K562 (cell line): Measurements from ENCODE around the gene AHNAK. TPM values are rescaled to one million over a fixed set of nuclear protein-coding genes. Genes with fewer than 3 reads are reported as not detected.

Experiments
- ATAC-seq: fragments of 200-7000 bp; cut with Tn5 transposase; 3 replicates; pipeline ENCODE4 v1.9.1; 2020; ENCODE audit warnings: moderate library complexity
- BruUV-seq: library from RNA; stranded (reverse); fragments of 400-500 nt; replicated peaks from 2 replicates; lab custom pipeline; 2021; lab: Mats Ljungman, UMichigan
- CTCF ChIA-PET: fragments of 300-600 bp; formaldehyde crosslinking; extraction: SDS; loops from one replicate; lab custom pipeline; 2021; ENCODE audit warnings: low intra/inter-chr PET ratio; lab: Yijun Ruan, JAX
- POLR2A ChIA-PET: fragments of 300-600, 350-650 bp; sonication (Branson Sonifier 250); formaldehyde crosslinking; extraction: SDS; loops from one replicate; lab custom pipeline; 2021; ENCODE audit warnings: antibody characterized with exemption, inconsistent platforms; lab: Yijun Ruan, JAX
- DNase-seq, 4 experiments: peaks; one replicate each; pipeline versions ENCODE4 v3.0.0 to v3.0.0-alpha.2; 2011 to 2018; ENCODE audit warnings: low spot score in 3 of 4, mixed read lengths in 3 of 4; ENCODE audit errors: extremely low read depth in 1 of 4
- FAIRE-seq: peaks from 2 replicates; lab custom pipeline; 2011; peaks lifted over from hg19 to GRCh38; lab: Jason Lieb, UNC
- H2AFZ ChIP-seq: 2 replicates; pipeline ENCODE4 v1.6.0; 2011; ENCODE audit warnings: low read depth, low read length, control low read depth, inconsistent platforms
- H3K27ac ChIP-seq: fragments of 200-600 bp; 3 replicates; pipeline ENCODE4 v1.8.0; 2011; ENCODE audit warnings: low read depth, mild to moderate bottlenecking, control low read depth, inconsistent platforms, low read length, moderate library complexity, mixed read lengths; ENCODE audit errors: extremely low read depth
- H3K27me3 ChIP-seq, 2 experiments: fragments of 300-600 bp in 1 of 2; 2 replicates in 1 of 2; 3 replicates in 1 of 2; pipeline versions ENCODE4 v1.6.0 to v1.8.0; 2011; ENCODE audit warnings: inconsistent platforms in 2 of 2, low read length in 2 of 2, mild to moderate bottlenecking in 1 of 2, mixed read lengths in 1 of 2, moderate library complexity in 1 of 2; ENCODE audit not compliant: control insufficient read depth in 2 of 2, insufficient read depth in 2 of 2
- H3K36me3 ChIP-seq: fragments of 300-600 bp; 3 replicates; pipeline ENCODE4 v1.8.0; 2011; ENCODE audit warnings: mild to moderate bottlenecking, low read length, inconsistent platforms; ENCODE audit not compliant: control insufficient read depth, insufficient read depth
- H3K4me1 ChIP-seq, 2 experiments: fragments of 200-600 bp in 1 of 2; replicated peaks in 1 of 2; 2 replicates in 1 of 2; 3 replicates in 1 of 2; pipeline versions ENCODE4 v1.5.1 to v1.8.0; 2011; ENCODE audit warnings: inconsistent platforms in 2 of 2, low read length in 2 of 2, mild to moderate bottlenecking in 1 of 2, mixed read lengths in 1 of 2, moderate library complexity in 1 of 2; ENCODE audit not compliant: control insufficient read depth in 2 of 2, insufficient read depth in 2 of 2
- H3K4me2 ChIP-seq: 2 replicates; pipeline ENCODE4 v1.6.1; 2011; ENCODE audit warnings: low read length, control low read depth, inconsistent platforms, mixed read lengths; ENCODE audit not compliant: insufficient read depth
- H3K4me3 ChIP-seq: fragments of 200-600 bp; sonication (generic), shearing (Covaris generic); 2 replicates; pipeline ENCODE4 v1.5.1; 2016; ENCODE audit warnings: control low read depth, inconsistent platforms
- H3K79me2 ChIP-seq: fragments of 200-600 bp; 3 replicates; pipeline ENCODE4 v1.8.0; 2011; ENCODE audit warnings: low read length, inconsistent platforms; ENCODE audit not compliant: control insufficient read depth, insufficient read depth
- H3K9ac ChIP-seq, 2 experiments: 2 replicates each; pipeline versions ENCODE4 v1.6.0 to v1.6.1; 2011; ENCODE audit warnings: low read depth in 2 of 2, low read length in 2 of 2, control low read depth in 1 of 2, inconsistent platforms in 1 of 2, mild to moderate bottlenecking in 1 of 2, mixed read lengths in 1 of 2; ENCODE audit not compliant: insufficient read depth in 1 of 2
- H3K9me1 ChIP-seq: one replicate; pipeline ENCODE4 v1.6.0; 2011; ENCODE audit warnings: inconsistent platforms, mild to moderate bottlenecking, low read length, moderate library complexity; ENCODE audit not compliant: control insufficient read depth, insufficient read depth
- H3K9me3 ChIP-seq: replicated peaks from 2 replicates; pipeline ENCODE4 v1.5.1; 2011; ENCODE audit warnings: low read depth, low read length, inconsistent platforms; ENCODE audit not compliant: control insufficient read depth, insufficient read depth
- H4K20me1 ChIP-seq: replicated peaks from 2 replicates; pipeline ENCODE4 v1.6.1; 2011; ENCODE audit warnings: low read length, inconsistent platforms, mixed read lengths; ENCODE audit not compliant: control insufficient read depth, insufficient read depth
- FOXJ2 ChIP-seq: fragments of 200-800 bp; sonication (Bioruptor generic); IDR thresholded peaks from 2 replicates; pipeline ENCODE4 v1.6.1; 2016; ENCODE audit warnings: missing genetic modification characterization, missing compliant biosample characterization
- PRPF4 ChIP-seq: fragments of 200-400 bp; formaldehyde crosslinking; IDR thresholded peaks from one replicate; pipeline ENCODE4 v1.6.1; 2017; ENCODE audit warnings: low read length, low read depth, mild to moderate bottlenecking; ENCODE audit not compliant: insufficient read depth, poor library complexity, severe bottlenecking
- RBFOX2 ChIP-seq: fragments of 200-400 bp; formaldehyde crosslinking; IDR thresholded peaks from 2 replicates; pipeline ENCODE4 v1.6.1; 2017; ENCODE audit warnings: low read depth, mild to moderate bottlenecking, low read length, moderate library complexity
- TFAM ChIP-seq: fragments of 250-450 bp; sonication (Bioruptor Pico); conservative IDR thresholded peaks from 2 replicates; pipeline ENCODE4 v1.5.0; 2021; ENCODE audit warnings: mild to moderate bottlenecking, moderate library complexity
- WGBS: fragments of 100-300 bp; shearing (Covaris generic); methylation state at CpG from one replicate; pipeline ENCODE4 v1.1.6; 2016; ENCODE audit warnings: low coverage, mixed read lengths; ENCODE audit not compliant: insufficient coverage; ENCODE audit errors: missing lambda C conversion rate; 5-methylcytosine and 5-hydroxymethylcytosine counted together
- in situ Hi-C: fragments of 300-500 bp; cut with MboI; formaldehyde crosslinking; loops from 4 replicates; pipeline ENCODE4 v1.15.0; 2018; ENCODE audit warnings: inconsistent platforms, mixed read lengths
- intact Hi-C: fragments of 100-400 bp; cut with micrococcal nuclease; formaldehyde crosslinking; loops from 2 replicates; pipeline ENCODE4 v1.14.2; 2022
- polyA plus RNA-seq, 8 experiments: library from polyadenylated mRNA; depleted of rRNA in 4 of 8; stranded (reverse) in 5 of 8; unstranded in 3 of 8; fragments of >200 nt; fragmentation: Nextera tagmentation in 2 of 8; fragmentation: Illumina TruSeq in 1 of 8; extraction: Ambion mirVana in 2 of 8; extraction: Trizol in 1 of 8; gene quantifications; 2 replicates each; pipeline versions ENCODE4 v1.2.1 to v1.2.3, GENCODE V29; 2011 to 2014; ENCODE audit warnings: inconsistent platforms in 1 of 8, missing spikeins in 1 of 8
- total RNA-seq, 7 experiments: library from RNA; depleted of rRNA in 6 of 7; stranded (reverse); fragments of >200 nt in 6 of 7; fragmentation: Illumina TruSeq in 2 of 7; extraction: Trizol in 2 of 7; gene quantifications; 2 replicates each; pipeline versions ENCODE4 v1.2.1 to v1.2.3, GENCODE V29; 2011 to 2021; ENCODE audit warnings: low replicate concordance in 1 of 7
- TF ChIP-seq, protein P1 (sequence below): fragments of 150-350 bp; conservative IDR thresholded peaks from 2 replicates; pipeline ENCODE4 v1.6.1; 2014; ENCODE audit warnings: low read length

The AHNAK gene
- total and polyA plus RNA-seq, 9 of the 15 experiments (the other 6 are each of a cell fraction or from before 2014, with no cell fraction given) = 1.5 to 89.7 (median 45.0) TPM

DNA sequence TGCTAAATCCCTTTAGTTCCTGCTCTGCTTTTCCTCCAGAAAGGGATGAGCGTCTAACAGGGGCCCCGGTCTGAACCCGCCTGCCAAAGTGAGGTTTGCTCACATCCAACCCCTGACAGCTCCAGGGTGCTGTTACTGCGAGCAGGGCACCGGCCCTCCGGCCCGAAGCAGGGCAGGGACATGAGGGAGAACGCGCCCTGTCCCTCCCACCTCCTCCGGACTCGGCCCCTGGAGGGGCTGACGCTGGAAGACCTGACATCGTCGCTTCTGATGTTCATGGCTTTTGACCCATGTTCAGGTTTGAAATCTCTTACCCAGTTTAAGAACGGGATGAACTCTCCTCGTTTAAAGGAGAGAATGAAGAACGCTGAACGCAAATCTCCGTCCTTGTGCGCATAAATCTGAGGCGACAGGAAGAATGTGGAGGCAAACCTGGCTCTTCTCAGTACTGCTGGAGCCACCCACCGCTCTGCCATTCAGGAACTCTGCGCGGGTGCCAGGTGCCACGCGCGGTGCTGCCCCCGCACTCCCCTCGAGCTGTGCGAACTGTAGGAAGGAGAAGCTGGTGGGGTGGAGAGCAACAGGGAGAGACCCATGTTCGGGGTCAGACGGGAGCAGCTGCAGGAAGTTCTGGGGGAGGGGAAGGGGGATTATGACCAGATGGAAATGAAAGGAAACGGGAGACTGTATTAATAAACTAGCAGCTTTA is 27.9 kb upstream of the AHNAK start (continued):
- TF ChIP-seq TFAM (CRISPR knock-in tag) = no peak
- TF ChIP-seq RBFOX2 = peak; percentile 13
- TF ChIP-seq PRPF4 = no peak

DNA sequence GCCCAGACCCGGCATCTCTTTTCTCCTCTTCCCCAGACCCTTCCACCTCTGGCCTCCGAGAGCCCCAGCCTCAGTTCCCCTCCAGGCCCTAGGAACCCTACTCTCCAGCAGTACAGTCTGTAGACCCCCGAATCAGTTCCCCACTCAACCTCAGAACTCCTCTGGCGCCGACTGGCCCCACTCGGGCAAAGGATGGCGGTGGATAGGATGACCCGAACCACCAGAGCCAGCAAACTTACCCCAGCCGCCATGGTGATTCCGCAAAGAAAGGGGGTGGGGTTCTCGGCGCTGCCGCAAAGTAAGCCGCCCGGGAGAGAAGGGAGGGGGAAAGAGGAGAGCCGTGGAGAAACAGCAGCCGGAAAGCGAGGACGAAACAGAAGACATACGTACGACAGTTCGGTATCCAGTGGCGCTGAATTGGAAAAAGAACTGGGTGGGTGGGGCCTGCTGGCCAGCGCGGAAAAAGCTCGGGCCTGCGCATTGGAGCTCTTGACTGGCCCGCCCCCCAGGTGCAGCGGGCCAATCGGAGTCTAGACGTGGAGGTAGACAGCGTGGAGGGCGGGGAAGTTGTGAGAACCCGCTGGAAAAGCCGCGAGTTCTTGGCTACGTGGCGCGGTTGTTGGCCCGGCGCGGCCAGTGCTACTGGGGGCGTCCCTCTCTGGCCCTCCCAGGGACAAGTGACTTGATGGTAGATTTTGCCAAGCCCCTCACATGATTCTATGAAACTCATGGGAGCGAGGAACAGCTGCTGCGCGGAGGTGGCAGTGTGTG is 27.2 kb upstream of the AHNAK start, which contains the start of gene EEF1G:
TSS of gene EEF1G (minus strand) at position 300 of the 771 bp plus-strand sequence. CDS start at position 251, 49 bp downstream.
- POLR2A ChIA-PET = interaction anchor here (0.6 to 3.8 kb wide), 42 partner anchors 8 to 1109 kb away, joined by 3 to 34 read pairs (median 4); partner anchors contain the start of genes C11orf98, CSKMT, HNRNPUL2 and LBHD1
- TF ChIP-seq, protein P1, sequence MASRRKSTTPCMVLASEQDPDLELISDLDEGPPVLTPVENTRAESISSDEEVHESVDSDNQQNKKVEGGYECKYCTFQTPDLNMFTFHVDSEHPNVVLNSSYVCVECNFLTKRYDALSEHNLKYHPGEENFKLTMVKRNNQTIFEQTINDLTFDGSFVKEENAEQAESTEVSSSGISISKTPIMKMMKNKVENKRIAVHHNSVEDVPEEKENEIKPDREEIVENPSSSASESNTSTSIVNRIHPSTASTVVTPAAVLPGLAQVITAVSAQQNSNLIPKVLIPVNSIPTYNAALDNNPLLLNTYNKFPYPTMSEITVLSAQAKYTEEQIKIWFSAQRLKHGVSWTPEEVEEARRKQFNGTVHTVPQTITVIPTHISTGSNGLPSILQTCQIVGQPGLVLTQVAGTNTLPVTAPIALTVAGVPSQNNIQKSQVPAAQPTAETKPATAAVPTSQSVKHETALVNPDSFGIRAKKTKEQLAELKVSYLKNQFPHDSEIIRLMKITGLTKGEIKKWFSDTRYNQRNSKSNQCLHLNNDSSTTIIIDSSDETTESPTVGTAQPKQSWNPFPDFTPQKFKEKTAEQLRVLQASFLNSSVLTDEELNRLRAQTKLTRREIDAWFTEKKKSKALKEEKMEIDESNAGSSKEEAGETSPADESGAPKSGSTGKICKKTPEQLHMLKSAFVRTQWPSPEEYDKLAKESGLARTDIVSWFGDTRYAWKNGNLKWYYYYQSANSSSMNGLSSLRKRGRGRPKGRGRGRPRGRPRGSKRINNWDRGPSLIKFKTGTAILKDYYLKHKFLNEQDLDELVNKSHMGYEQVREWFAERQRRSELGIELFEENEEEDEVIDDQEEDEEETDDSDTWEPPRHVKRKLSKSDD = 0 out of 2 replicates have a peak, but pooled peaks have one; percentile 16
- peak; percentile 72; the same call in 1 of the 2 replicates for TF ChIP-seq FOXJ2

More for the DNA sequence above, 27.2 kb upstream of the AHNAK start, which contains the start of gene EEF1G:
- no peaks in the 10 kb centered on the region for H3K9me1 ChIP-seq
- ATAC-seq (peak; percentile 97), FAIRE-seq (peak; percentile 95), DNase-seq (peak; percentile 97 to 99 (median 98))
- peaks cover 83% of the 10 kb centered on the region for H3K36me3 ChIP-seq
- peaks cover 22 to 40% of the 10 kb centered on the region in 2 experiments; a peak in 4 of 5 replicates for H3K4me1 ChIP-seq
- H4K20me1 ChIP-seq = peaks cover 3% of the 10 kb centered on the region
- H2AFZ ChIP-seq = peak within 1 kb of the TSS; percentile 80
- no TSS peak for BruUV-seq
- intact Hi-C loops = no loop called here
- in situ Hi-C loops = no loop called here
- peak within 1 kb of the TSS; percentile 96 for H3K4me2 ChIP-seq
- H3K9ac ChIP-seq = peak within 1 kb of the TSS; percentile 95 to 98
- under 1% methylated on average over 46 of the region's 46 CpGs for WGBS
- H3K27me3 ChIP-seq = no peaks in the 10 kb centered on the region
- H3K4me3 ChIP-seq = peak within 1 kb of the TSS; percentile 96
- no peaks in the 10 kb centered on the region for H3K9me3 ChIP-seq
- CTCF ChIA-PET = interaction anchor here (0.9 kb wide), 1 partner anchor 149 kb away, joined by 3 read pairs; no protein-coding TSS in a partner anchor
- H3K27ac ChIP-seq = peak within 1 kb of the TSS; percentile 88
- H3K79me2 ChIP-seq = peaks cover 65% of the 10 kb centered on the region
